Medulla oblongata (tissue), 1 donor: ENCODE data around the gene MAEA.
A peak's percentile ranks its signal among the peaks of the same experiment; 100 is the strongest.

ENCODE experiments used
- DNase-seq: peaks from one replicate; pipeline ENCODE4 v3.0.0-alpha.2; 2015; ENCODE audit errors: extremely low spot score

Gene MAEA

DNA sequence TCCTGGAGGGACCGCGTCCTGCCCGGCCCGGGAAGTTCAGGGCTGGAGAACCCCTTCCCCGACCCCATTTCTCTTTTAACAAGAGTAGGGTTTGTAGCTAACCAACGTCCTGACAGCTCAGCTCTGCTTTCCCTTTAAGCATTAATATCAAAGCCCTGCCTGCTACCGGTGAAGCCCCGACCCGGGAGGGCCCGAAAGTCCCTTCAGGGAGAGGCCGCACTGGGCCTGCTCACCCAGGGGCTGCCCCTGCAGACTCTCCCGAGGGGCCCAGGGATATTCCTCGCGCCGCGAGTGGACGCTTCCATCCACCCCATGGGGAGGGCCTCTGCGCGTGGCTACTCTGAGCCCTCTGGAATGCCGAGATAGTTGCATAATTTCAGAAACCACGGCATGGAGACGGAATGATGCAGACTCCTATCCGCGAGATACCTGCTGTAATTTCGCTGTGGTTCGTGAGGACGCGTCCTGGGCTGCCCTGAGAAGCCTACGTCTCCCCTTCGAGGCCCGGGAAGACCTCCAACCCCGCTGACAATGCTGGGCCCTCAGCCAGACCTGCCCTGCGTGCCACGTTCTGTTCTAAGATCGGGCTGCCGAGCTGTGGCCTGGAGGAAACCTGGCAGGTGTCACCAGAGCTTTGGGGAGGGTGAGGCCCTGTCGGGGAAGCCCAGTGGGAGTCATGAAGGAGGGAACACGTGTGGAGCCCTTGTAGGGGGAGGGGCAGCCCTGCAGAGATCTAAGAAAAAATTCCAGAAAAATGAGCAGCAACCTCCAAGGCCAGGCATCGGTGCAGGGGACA, 39.8 kb upstream of the MAEA start:
- peak; percentile 33 for DNase-seq

GRCh38 chr4:1250527-1250812, 39.2 kb upstream of the MAEA start:
- DNase-seq: no peak

- no peak for DNase-seq
These were observed 38.5 kb upstream of the MAEA start for GRCh38 chr4:1250921-1251772.

GRCh38 chr4:1251773-1252066, 38.0 kb upstream of the MAEA start:
- no peak for DNase-seq

- no peak for DNase-seq
These were observed 36.7 kb upstream of the MAEA start for GRCh38 chr4:1252928-1253492.

DNA sequence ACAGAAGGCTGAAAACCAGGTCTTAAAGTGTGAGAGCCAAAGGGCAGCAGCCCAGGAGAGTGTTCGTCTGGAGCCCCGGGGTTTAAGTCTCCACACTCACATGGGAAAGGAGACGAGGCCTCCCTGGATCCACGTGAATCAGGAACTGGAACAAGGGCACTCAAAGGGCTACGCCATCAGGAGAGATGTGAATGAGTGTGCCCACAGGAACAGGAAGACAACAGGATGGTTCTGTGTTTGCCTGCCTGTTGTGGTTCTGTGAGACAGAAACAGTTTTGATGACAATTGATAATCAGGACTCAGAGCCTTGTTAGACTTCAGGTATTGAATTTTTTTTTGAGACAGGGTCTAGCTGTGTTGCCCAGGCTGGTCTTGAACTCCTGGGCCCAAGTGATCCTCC, 35.9 kb upstream of the MAEA start:
- no peak for DNase-seq

- no peak for DNase-seq
These were observed 34.5 kb upstream of the MAEA start for GRCh38 chr4:1255151-1255550.

DNA sequence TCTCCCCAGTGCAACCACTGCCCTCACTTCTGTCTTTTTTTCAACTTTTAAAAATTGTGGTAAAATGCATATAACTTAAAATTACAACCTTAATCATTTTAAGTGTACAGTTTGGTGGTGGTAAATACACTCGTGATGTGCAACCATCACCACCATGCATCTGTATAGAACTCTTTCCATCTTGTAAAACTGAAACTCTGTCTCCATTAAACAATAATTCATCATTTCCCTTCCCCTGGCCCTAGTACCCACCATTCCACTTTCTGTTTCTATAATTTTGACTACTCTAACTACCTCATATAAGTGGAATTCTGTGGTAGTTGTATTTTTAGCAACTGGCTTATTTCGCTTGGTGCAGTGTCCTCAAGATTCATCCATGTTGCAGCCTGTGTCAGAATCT, 34.0 kb upstream of the MAEA start:
- DNase-seq: no peak

GRCh38 chr4:1258457-1258856, 31.2 kb upstream of the MAEA start:
- DNase-seq: no peak

DNA sequence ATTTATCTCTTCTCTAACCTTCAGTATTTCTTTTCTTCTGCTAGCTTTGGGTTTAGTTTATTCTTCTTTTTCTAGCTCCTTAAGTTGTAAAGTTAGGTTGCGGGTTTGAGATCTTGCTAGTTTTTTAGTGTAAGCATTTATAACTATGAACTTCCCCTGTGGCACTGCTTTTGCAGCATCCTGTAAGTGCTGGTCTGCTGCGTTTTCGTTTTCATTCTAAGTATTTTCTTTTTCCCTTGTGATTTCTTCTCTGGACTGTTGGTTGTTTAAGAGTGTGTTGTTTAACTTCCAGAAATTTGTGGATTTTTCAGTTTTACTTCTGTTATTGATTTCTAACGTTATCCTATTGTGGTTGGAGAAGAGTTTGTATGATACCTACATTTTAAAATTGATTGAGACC, 29.7 kb upstream of the MAEA start:
- no peak for DNase-seq

DNA sequence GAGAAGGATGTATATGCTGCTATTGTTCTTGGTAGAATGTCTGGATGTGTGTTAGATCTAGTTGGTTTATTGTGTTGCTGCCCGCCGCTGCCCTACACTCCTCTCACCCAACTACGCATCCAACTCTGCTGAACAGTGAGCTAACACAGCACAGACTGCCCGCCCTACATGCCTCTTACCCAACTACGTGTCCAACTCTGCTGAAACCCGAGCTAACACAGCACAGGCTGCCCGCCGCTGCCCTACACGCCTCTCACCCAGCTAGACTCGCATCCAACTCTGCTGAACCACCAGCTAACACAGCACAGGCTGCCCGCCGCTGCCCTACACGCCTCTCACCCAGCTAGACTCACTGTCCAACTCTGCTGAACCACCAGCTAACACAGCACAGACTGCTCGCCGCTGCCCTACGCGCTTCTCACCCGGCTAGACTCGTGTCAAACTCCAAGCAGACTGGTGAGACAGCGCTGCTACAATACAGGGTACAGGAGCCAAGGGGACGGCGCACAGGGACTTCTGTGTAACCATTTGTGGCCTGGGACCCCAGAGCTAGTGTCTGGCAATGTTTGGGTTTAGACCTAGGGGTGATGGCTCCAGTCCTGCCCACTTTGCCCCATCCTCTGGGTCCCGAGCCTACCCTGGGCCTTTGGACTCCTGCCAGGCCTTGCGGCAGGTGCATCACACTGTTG, 29.1 kb upstream of the MAEA start:
- no peak for DNase-seq

GRCh38 chr4:1261107-1261928, 28.4 kb upstream of the MAEA start:
- no peak for DNase-seq

DNA sequence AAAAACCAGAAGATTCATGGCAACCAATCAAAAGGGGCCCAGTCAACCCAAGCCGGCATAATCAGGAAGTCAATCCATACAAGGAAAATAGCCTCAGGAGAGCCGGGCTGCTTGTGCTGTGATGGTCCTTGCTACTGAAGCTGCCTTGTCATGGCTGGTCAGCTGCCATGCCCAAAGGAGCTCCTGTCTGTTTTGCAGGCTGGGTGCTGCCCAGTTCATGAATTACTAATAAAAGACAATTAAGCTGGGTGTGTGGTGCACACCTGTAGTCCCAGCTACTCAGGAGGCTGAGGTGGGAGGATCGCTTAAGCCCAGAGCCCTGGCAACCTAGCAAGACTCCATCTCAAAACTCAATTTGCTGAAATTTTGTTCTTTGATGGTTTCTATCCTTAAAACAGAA, 24.7 kb upstream of the MAEA start:
- DNase-seq: no peak

GRCh38 chr4:1265351-1265750, 24.3 kb upstream of the MAEA start:
- DNase-seq: no peak

DNA sequence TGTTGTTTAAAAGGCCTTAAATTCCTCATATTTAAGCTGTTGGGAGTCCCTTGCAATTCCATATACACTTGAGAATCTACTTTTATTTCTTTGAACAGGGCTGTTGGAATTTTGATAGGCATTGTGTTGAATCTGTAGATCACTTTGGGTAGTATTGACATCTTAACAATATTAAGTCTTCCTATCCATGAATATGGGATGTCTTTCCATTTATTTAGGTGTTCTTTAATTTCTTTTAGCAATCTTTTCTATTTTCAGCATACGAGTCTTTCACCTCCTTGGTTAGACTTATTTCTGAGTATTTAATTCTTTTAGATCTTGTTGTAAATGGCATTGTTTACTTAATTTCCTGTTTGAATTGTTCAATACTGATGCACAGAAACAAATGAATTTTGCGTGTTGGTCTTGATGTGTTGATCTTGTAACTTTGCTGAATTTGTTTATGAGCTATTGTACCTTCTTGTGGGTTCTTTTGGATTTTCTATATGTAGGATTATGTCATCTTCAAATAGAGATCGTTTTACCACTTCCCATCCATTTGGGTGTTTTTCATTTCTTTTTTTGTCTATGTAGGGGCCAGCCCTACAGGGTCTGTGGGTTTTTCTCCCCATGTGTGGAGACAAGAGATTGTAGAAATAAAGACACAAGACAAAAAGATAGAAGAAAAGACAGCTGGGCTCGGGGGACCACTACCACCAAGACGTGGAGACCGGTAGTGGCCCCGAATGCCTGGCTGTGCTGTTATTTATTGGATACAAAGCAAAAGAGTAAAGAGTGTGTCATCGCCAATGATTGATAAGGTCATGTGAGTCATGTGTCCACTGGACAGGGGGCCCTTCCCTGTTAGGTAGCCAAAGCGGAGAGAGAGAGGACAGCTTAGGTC, 22.6 kb upstream of the MAEA start:
- DNase-seq: no peak

GRCh38 chr4:1269209-1269608, 20.5 kb upstream of the MAEA start:
- DNase-seq: no peak

- DNase-seq: no peak
These were observed 18.0 kb upstream of the MAEA start for GRCh38 chr4:1271686-1272085.

DNA sequence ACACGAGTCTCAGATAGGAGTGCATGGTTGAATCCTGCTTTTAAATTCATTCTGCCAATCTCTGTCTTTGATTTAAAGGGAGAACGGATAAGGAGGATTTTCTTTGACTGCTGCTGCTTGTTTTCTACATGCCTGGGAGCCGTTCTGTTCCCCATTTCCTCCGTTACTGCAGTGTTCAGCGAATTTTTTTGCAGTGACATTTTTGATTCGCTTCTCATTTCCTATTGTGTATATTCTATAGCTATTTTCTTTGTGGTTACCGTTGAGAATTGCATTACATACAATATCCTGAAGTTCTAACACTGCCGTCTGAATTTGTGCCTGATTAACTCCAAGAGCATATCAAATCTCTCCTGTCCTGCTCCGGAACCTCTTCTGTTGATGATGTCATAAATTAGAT, 14.8 kb upstream of the MAEA start:
- DNase-seq: no peak

GRCh38 chr4:1276984-1277383, 12.7 kb upstream of the MAEA start:
- no peak for DNase-seq
